Esophagus squamous epithelium (tissue), 5 donors: ENCODE measurements around the gene CCL25. TPM values are rescaled to one million over a fixed set of nuclear protein-coding genes. Genes with fewer than 3 reads are reported as not detected.

Experiments
- DNase-seq: peaks from one replicate; lab custom pipeline; 2025; lab: John Stamatoyannopoulos, UW
- H3K27ac ChIP-seq, 4 donors: fragments of 200-600 bp; sonication (generic); one replicate each; pipeline ENCODE4 v1.5.1; 2016 to 2019; ENCODE audit warnings: mild to moderate bottlenecking in 1 of 4
- H3K27me3 ChIP-seq, 4 donors: fragments of 200-600 bp; sonication (generic); 1 replicate in 3 of 4; 2 replicates in 1 of 4; pipeline versions ENCODE4 v1.5.1 to v1.6.0; 2017 to 2021; ENCODE audit warnings: antibody characterized with exemption in 1 of 4
- H3K36me3 ChIP-seq, 3 donors: fragments of 200-600 bp; sonication (generic); one replicate each; pipeline ENCODE4 v1.5.1; 2016 to 2019
- H3K4me1 ChIP-seq, 3 donors: fragments of 200-600 bp; sonication (generic); one replicate each; pipeline ENCODE4 v1.5.1; 2017 to 2019
- H3K4me3 ChIP-seq, 4 donors: fragments of 200-600 bp; sonication (generic); 1 replicate in 3 of 4; 2 replicates in 1 of 4; pipeline ENCODE4 v1.5.1; 2016 to 2019; ENCODE audit warnings: mild to moderate bottlenecking in 2 of 4, moderate library complexity in 1 of 4
- H3K9me3 ChIP-seq, 3 donors: fragments of 200-600 bp; sonication (generic); one replicate each; pipeline ENCODE4 v1.5.1; 2016 to 2019
- CTCF ChIP-seq, 6 experiments: fragments of 450-650 bp in 4 of 6; fragments of 200-600 bp in 2 of 6; sonication (generic) in 2 of 6; IDR thresholded peaks; one replicate each; pipeline ENCODE4 v1.5.1; 2016 to 2019; ENCODE audit warnings: antibody characterized with exemption in 6 of 6, mild to moderate bottlenecking in 4 of 6, moderate library complexity in 4 of 6
- POLR2A ChIP-seq, 4 donors: fragments of 450-650 bp; IDR thresholded peaks; one replicate each; pipeline ENCODE4 v1.6.1; 2017; ENCODE audit warnings: antibody characterized with exemption in 4 of 4, mild to moderate bottlenecking in 4 of 4, moderate library complexity in 3 of 4
- WGBS, 2 donors: methylation state at CpG; one replicate each; pipeline ENCODE4 v1.1.5; 2018; 5-methylcytosine and 5-hydroxymethylcytosine counted together
- intact Hi-C: fragments of 100-400 bp; cut with DNase I; formaldehyde crosslinking; loops from one replicate; pipeline ENCODE4 v1.15.0; 2022
- total RNA-seq, 4 donors: library from RNA; depleted of rRNA; stranded (reverse); fragments of >200 nt; gene quantifications; one replicate each; pipeline ENCODE4 v1.1.0, GENCODE V29; 2016
- donor health status: DM: yes; HTN: yes; CAD: no.

CCL25 gene
- total RNA-seq, 4 donors from 2014 or later, result not detected

- TF ChIP-seq CTCF (IDR thresholded peaks at IDR 0.05) (no peak), POLR2A (IDR thresholded peaks at IDR 0.05) (no peak)
- Histone ChIP-seq H3K4me3 (no peak overlapping the region), H3K4me1 (peaks cover 8 to 11% (median 11%) of the 10 kb centered on the region in 3 donors), H3K9me3 (no peaks in the 10 kb centered on the region), H3K27ac (no peak overlapping the region), H3K36me3 (no peaks in the 10 kb centered on the region), H3K27me3 (peaks cover 0 to 11% (median 0%) of the 10 kb centered on the region in 4 donors)
- no peak for DNase-seq
- intact Hi-C loops, result no loop called here
- WGBS, 2 donors, result 59% methylated on average over 2 to 7 of the region's 9 CpGs
Measured at GRCh38 chr19:8054169-8054568, 1.6 kb downstream of the CCL25 start.

- WGBS, 2 donors, result 80 to 88% methylated on average over 4 of the region's 4 CpGs
- no peak for DNase-seq
Measured at GRCh38 chr19:8056533-8056932, 4.0 kb downstream of the CCL25 start.

GRCh38 chr19:8057545-8058270 is 5.1 kb downstream of the CCL25 start:
- Histone ChIP-seq H3K36me3 (no peaks in the 10 kb centered on the region), H3K27me3 (no peaks in the 10 kb centered on the region), H3K27ac (no peak overlapping the region), H3K4me3 (no peak overlapping the region), H3K9me3 (no peaks in the 10 kb centered on the region), H3K4me1 (no peaks in the 10 kb centered on the region)
- 42 to 67% methylated on average over 2 to 3 of the region's 7 CpGs for WGBS, 2 donors
- intact Hi-C loops, result no loop called here
- no peak for DNase-seq
- TF ChIP-seq CTCF (IDR thresholded peaks at IDR 0.05) (no peak), POLR2A (IDR thresholded peaks at IDR 0.05) (no peak)

More at GRCh38 chr19:8056533-8056932, 4.0 kb downstream of the CCL25 start:
- Histone ChIP-seq H3K9me3 (no peaks in the 10 kb centered on the region), H3K36me3 (no peaks in the 10 kb centered on the region), H3K4me3 (no peak overlapping the region), H3K4me1 (no peaks in the 10 kb centered on the region), H3K27me3 (no peaks in the 10 kb centered on the region), H3K27ac (no peak overlapping the region)
- TF ChIP-seq CTCF (IDR thresholded peaks at IDR 0.05) (no peak), POLR2A (IDR thresholded peaks at IDR 0.05) (no peak)
- intact Hi-C loops, result no loop called here

- Histone ChIP-seq H3K4me1 (no peaks in the 10 kb centered on the region), H3K27me3 (no peaks in the 10 kb centered on the region), H3K9me3 (peaks cover 0 to 13% (median 10%) of the 10 kb centered on the region in 3 donors), H3K4me3 (no peak overlapping the region), H3K27ac (no peak overlapping the region), H3K36me3 (no peaks in the 10 kb centered on the region)
- TF ChIP-seq POLR2A (IDR thresholded peaks at IDR 0.05), result no peak
- TF ChIP-seq CTCF (IDR thresholded peaks at IDR 0.05), result no peak
- WGBS, 2 donors, result 82 to 83% methylated on average over 16 to 19 of the region's 24 CpGs
- intact Hi-C loops, result no loop called here
- no peak for DNase-seq
Measured at GRCh38 chr19:8064911-8065874, 12.6 kb downstream of the CCL25 start.

GRCh38 chr19:8065875-8066261 is 13.3 kb downstream of the CCL25 start:
- no peak overlapping the region for H3K27ac ChIP-seq
- intact Hi-C loops, result no loop called here
- H3K4me3 ChIP-seq, result no peak overlapping the region
- DNase-seq, result no peak
- no peaks in the 10 kb centered on the region for H3K27me3 ChIP-seq
- peaks cover 0 to 18% (median 14%) of the 10 kb centered on the region in 3 donors for H3K9me3 ChIP-seq
- no peak for TF ChIP-seq POLR2A (IDR thresholded peaks at IDR 0.05)
- TF ChIP-seq CTCF (IDR thresholded peaks at IDR 0.05), result no peak
- no peaks in the 10 kb centered on the region for H3K4me1 ChIP-seq
- H3K36me3 ChIP-seq, result no peaks in the 10 kb centered on the region
- 80 to 97% methylated on average over 1 to 6 of the region's 20 CpGs for WGBS, 2 donors
